Esophagus (tissue), 2 donors: ENCODE measurements around the gene BNIP5. TPM values are rescaled to one million over a fixed set of nuclear protein-coding genes. Genes with fewer than 3 reads are reported as not detected.

Experiments used
- H3K27ac ChIP-seq, 2 donors: one replicate each; pipeline ENCODE4 v1.5.1; 2013; ENCODE audit warnings: low read depth in 2 of 2, mild to moderate bottlenecking in 2 of 2, inconsistent platforms in 1 of 2, low read length in 1 of 2, moderate library complexity in 1 of 2
- H3K27me3 ChIP-seq, 2 donors: one replicate each; pipeline ENCODE4 v1.6.1; 2013; ENCODE audit warnings: low read length in 2 of 2, control low read depth in 1 of 2, mild to moderate bottlenecking in 1 of 2; ENCODE audit not compliant: insufficient read depth in 2 of 2, control insufficient read depth in 1 of 2
- H3K36me3 ChIP-seq, 2 donors: one replicate each; pipeline ENCODE4 v1.6.1; 2013; ENCODE audit warnings: low read length in 1 of 2; ENCODE audit not compliant: control insufficient read depth in 2 of 2, insufficient read depth in 2 of 2
- H3K4me1 ChIP-seq, 2 donors: one replicate each; pipeline ENCODE4 v1.6.1; 2013; ENCODE audit warnings: low read length in 1 of 2; ENCODE audit not compliant: control insufficient read depth in 2 of 2, insufficient read depth in 2 of 2
- H3K4me3 ChIP-seq, 2 donors: one replicate each; pipeline ENCODE4 v1.5.1; 2013; ENCODE audit warnings: low read length in 2 of 2, mild to moderate bottlenecking in 2 of 2, low read depth in 1 of 2, moderate library complexity in 1 of 2
- H3K9me3 ChIP-seq, 2 donors: one replicate each; pipeline ENCODE4 v1.6.1; 2013; ENCODE audit warnings: mild to moderate bottlenecking in 2 of 2, low read depth in 1 of 2, low read length in 1 of 2, moderate library complexity in 1 of 2; ENCODE audit not compliant: control insufficient read depth in 2 of 2, insufficient read depth in 1 of 2
- WGBS, 2 donors: extraction: QIAGEN DNeasy Blood & Tissue Kit; methylation state at CpG; one replicate each; pipeline ENCODE4 v1.1.7; 2013; 5-methylcytosine and 5-hydroxymethylcytosine counted together
- polyA plus RNA-seq, 2 donors: library from polyadenylated mRNA; stranded (reverse); fragments of 200-250 nt; gene quantifications; one replicate each; pipeline ENCODE4 v1.2.3, GENCODE V29; 2013
- donor health status: healthy with polysubstance abuse.
- donor health status: Bipolar disorder and iron deficiency.

BNIP5 gene
- polyA plus RNA-seq, 2 donors, result not detected

DNA sequence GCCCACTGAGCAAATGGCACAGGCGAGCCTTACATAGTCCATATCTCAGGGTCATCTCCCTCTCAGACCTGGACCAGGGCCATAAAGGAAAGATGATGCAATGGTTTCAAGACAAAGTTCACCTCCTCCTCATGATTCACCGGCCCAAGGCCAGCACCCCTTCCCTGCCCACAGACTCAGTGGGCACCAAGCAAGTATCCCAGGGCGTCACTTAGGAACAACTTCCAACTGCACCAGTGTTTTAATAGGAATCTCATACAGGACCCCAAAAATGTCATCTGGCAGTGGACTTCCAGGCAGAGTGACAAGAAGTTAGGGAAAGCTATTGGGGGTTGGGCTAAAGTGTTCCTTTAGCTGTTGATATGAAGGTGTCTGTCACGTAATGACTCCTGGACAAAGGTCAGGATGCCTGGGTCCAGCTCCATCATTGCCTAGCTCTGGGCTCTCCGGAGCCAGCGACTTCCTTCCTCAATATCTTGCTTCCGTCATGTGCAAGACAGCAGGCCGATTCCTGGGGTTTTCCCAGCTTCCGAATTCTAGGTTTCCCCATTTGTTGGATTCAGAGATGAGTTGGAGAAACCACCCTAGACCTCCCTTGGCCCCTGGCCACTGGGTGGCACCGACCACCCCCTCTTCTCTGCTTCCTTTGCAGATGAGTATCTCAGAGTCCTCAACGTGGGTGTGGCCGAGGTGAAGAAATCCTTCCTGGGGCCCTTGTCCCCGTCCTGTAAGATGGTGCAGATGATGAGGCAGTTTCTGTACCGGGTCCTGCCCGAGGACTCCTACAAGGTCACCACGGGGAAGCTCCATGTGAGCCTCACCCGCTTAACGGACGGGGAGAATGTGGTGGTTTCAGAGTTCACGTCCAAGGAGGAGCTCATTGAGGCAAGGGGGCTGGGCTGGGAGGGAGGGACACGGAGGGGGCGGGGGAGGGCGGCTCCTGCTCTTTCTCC is 45.7 kb downstream of the BNIP5 start:
- no peak overlapping the region for H3K4me3 ChIP-seq
- H3K4me1 ChIP-seq, result no peaks in the 10 kb centered on the region
- H3K36me3 ChIP-seq, result no peaks in the 10 kb centered on the region
- WGBS, 2 donors, result 67 to 76% methylated on average over 23 of the region's 23 CpGs
- H3K9me3 ChIP-seq, result no peaks in the 10 kb centered on the region
- no peak overlapping the region for H3K27ac ChIP-seq
- H3K27me3 ChIP-seq, result no peaks in the 10 kb centered on the region

DNA sequence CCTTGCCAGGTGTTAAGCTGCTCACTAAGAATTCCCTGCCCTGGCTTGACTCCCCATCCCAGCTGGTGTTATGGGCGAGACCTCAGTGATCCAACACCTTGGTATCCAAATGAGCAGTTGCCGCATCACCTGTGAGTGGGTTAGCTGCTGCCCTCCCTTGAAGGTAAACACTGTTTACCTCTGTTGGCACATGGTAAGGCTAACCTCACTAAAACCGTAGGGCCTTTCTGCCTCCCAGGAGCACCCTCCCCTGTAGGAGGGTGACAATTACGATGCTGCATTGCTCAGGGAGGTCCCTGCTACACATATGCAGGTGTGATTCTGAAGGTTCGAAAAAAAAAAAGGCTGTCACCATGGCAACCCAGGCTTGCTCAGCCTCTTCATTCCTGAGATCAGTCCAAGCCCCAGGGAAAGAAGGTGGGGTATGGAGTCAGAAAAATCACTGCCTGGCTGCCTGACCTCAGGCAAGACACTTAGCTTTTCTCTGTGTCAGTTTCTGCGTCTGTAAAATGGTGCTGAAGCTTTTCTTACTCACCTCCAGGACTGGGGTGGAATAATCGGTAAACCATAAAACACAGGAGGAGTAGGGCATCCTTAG is 47.3 kb downstream of the BNIP5 start:
- H3K27ac ChIP-seq, result no peak overlapping the region
- no peaks in the 10 kb centered on the region for H3K9me3 ChIP-seq
- WGBS, 2 donors, result 50 to 59% methylated on average over 7 of the region's 7 CpGs
- H3K36me3 ChIP-seq, result no peaks in the 10 kb centered on the region
- no peaks in the 10 kb centered on the region for H3K27me3 ChIP-seq
- peaks cover 0 to 2% of the 10 kb centered on the region in 2 donors for H3K4me1 ChIP-seq
- H3K4me3 ChIP-seq, result no peak overlapping the region

DNA sequence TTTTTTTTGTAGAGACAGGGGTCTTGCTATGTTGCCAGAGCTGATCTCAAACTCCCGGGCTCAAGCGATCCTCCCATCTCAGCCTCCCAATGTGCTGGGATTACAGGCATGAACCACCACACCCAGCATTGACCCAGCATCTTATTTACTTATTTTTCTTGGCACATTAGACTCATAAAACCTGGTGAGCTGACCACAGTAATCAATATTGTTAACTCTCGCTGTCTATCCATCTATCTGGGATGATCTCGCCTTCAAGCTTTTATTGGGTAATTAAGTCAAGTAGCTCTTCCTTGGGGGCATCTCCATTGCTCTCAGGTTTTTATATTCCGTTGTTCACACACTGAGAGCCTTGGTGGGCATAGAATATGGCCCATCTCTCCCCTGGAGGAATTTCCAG is 49.8 kb downstream of the BNIP5 start:
- H3K27me3 ChIP-seq, result no peaks in the 10 kb centered on the region
- H3K36me3 ChIP-seq, result no peaks in the 10 kb centered on the region
- WGBS, 2 donors, result 68 to 72% methylated on average over 5 of the region's 5 CpGs
- H3K4me1 ChIP-seq, result peaks cover 0 to 2% of the 10 kb centered on the region in 2 donors
- H3K27ac ChIP-seq, result no peak overlapping the region
- no peaks in the 10 kb centered on the region for H3K9me3 ChIP-seq
- no peak overlapping the region for H3K4me3 ChIP-seq

DNA sequence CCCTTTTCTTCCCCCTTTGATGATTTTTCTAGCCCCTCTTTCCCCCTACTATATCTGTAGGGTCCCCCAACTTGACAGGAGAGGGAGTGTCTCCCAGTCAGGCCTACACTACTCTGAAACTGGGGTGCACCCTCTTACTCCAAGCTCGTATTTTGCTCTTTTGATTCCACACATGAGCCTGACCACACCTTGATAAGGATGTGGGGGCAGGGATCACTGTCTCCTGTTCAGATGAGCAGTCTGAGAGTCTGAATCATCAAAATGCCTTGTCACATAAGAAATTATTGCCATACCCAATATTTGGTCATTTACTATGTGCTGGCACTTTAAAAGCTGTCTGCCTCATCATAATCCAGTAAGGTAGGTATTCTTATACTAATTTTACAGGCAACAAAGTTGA is 50.9 kb downstream of the BNIP5 start:
- Histone ChIP-seq H3K4me1 (peaks cover 0 to 2% of the 10 kb centered on the region in 2 donors), H3K36me3 (no peaks in the 10 kb centered on the region), H3K9me3 (no peaks in the 10 kb centered on the region), H3K4me3 (no peak overlapping the region), H3K27me3 (no peaks in the 10 kb centered on the region), H3K27ac (no peak overlapping the region)
- WGBS, 2 donors, result 81 to 90% methylated on average over 1 of the region's 1 CpG

DNA sequence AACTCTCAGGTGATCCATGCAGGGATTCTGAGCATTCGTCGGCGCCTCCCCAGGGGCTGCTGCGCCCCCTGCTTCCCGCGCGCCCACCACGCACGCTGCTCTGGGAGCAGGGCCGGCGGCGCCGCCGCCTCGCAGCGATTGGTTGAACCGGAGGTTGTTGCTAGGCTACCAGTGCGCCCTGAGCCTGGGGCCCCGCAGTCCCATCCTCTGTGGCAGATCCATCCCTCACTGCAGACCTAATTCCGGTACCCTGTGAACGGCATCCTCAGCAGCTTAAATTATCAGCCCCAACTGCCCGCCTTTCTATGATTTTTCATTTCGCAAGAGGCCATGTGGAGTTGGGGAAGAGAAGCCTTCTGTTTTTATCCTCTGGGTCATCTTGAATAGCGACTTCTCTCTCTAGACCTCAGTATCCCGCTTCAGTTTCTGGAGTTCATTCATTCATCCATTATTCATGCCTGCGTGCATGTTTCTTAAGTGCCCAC is 51.5 kb downstream of the BNIP5 start:
- no peak overlapping the region for H3K27ac ChIP-seq
- no peak overlapping the region for H3K4me3 ChIP-seq
- H3K4me1 ChIP-seq, result peaks cover 0 to 2% of the 10 kb centered on the region in 2 donors
- H3K36me3 ChIP-seq, result no peaks in the 10 kb centered on the region
- no peaks in the 10 kb centered on the region for H3K9me3 ChIP-seq
- whole genome bisulfite sequencing, 2 donors, result 26 to 27% methylated on average over 26 of the region's 26 CpGs
- no peaks in the 10 kb centered on the region for H3K27me3 ChIP-seq

DNA sequence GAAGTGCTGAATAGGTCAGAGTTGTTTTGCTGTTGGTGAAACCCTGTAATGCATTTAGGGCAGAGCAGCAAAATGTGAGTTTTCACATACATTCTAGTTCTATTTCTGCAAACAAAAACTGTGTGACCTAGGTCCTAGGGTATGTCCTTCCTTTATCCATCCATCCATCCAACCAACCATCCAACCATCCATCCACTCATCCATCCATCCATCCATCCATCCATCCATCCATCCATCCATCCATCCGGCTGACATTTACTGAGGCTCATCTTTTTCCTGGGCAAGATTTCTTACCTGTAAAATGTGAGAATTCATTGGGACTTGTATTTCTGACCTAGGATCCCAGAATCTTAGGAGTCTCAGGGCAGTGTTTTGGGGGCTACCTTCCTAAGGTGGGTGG is 52.3 kb downstream of the BNIP5 start:
- WGBS, 2 donors, result 94 to 98% methylated on average over 1 of the region's 1 CpG
- no peak overlapping the region for H3K4me3 ChIP-seq
- H3K4me1 ChIP-seq, result peaks cover 0 to 2% of the 10 kb centered on the region in 2 donors
- no peaks in the 10 kb centered on the region for H3K36me3 ChIP-seq
- no peaks in the 10 kb centered on the region for H3K27me3 ChIP-seq
- H3K9me3 ChIP-seq, result no peaks in the 10 kb centered on the region
- no peak overlapping the region for H3K27ac ChIP-seq

DNA sequence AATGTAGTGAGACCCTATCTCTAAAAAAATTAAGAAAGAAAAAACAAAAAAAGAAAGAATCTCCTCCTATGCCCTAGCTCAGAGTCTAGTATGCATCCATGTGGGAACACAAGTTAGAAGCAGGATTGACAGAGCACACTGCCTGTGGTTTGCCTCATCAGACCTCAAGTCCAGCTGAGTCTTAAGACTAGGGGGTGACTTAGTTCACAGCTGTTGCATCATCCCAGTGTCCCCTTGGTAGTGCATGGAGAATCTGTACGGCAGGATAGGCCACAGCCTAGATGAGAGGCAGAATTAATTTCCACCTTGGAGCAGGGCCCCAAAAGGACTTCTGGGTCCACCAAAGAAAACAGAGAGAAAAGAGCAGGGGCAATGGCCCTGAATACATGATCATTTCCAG is 53.1 kb downstream of the BNIP5 start:
- H3K4me3 ChIP-seq, result no peak overlapping the region
- no peak overlapping the region for H3K27ac ChIP-seq
- no peaks in the 10 kb centered on the region for H3K27me3 ChIP-seq
- no peaks in the 10 kb centered on the region for H3K36me3 ChIP-seq
- H3K9me3 ChIP-seq, result no peaks in the 10 kb centered on the region
- peaks cover 0 to 2% of the 10 kb centered on the region in 2 donors for H3K4me1 ChIP-seq
- 92 to 93% methylated on average over 1 of the region's 1 CpG for WGBS, 2 donors

DNA sequence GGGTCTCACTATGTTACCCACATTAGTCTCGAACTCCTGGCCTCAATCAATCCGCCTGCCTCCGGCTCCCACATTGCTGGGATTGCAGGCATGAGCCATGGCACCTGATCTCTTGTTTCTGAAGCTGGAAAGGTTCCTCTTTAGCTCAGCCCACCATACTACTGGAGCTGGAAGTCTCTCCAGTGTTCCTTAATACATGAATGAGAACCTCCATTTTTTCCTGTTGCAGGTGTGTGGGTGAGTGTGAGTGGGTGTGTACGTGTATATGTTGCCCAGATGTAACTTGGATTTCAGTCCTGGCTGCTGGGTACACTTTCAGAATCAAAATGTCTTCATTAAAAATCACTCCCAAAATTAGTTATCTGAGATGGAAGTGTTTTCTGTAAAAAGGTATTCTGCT is 55.7 kb downstream of the BNIP5 start:
- H3K4me1 ChIP-seq, result peaks cover 2 to 5% of the 10 kb centered on the region in 2 donors
- 72 to 79% methylated on average over 4 of the region's 4 CpGs for WGBS, 2 donors
- no peaks in the 10 kb centered on the region for H3K9me3 ChIP-seq
- no peak overlapping the region for H3K27ac ChIP-seq
- H3K4me3 ChIP-seq, result no peak overlapping the region
- no peaks in the 10 kb centered on the region for H3K36me3 ChIP-seq
- no peaks in the 10 kb centered on the region for H3K27me3 ChIP-seq

DNA sequence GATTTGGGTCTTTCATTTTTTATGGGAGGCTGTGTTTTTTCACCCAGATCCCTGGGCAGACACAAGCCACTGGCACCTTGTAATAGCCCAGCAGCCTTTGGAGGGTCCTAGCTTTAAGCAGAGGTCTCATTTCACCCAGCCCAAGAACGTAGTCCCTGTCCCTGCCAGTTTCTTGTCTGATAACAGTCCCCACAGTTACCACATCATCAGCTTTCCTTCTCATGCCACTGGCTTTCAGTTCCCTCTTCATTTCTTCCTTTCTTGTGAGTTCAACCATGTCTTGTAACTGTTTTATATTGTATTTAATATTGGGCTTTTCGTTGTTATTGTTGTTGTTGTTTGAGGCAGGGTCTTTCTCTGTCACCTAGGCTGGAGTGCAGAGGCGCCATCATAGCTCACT is 56.2 kb downstream of the BNIP5 start:
- Histone ChIP-seq H3K27me3 (no peaks in the 10 kb centered on the region), H3K4me1 (peaks cover 2 to 5% of the 10 kb centered on the region in 2 donors), H3K9me3 (no peaks in the 10 kb centered on the region), H3K36me3 (no peaks in the 10 kb centered on the region), H3K27ac (no peak overlapping the region), H3K4me3 (no peak overlapping the region)
- WGBS, 2 donors, result 76 to 78% methylated on average over 3 of the region's 3 CpGs
